H1 (cell line): Measurements from ENCODE around the gene MEFV. TPM values are rescaled to one million over a fixed set of nuclear protein-coding genes. Genes with fewer than 3 reads are reported as not detected.

Experiments used
- CBX8 ChIP-seq: fragments of 300-800, 300-1000 bp; sonication (generic); IDR thresholded peaks from 2 replicates; pipeline ENCODE4 v1.7.1; 2016; ENCODE audit warnings: low read depth, low read length, borderline replicate concordance
- CHD2 ChIP-seq: IDR thresholded peaks from 2 replicates; pipeline ENCODE4 v1.6.1; 2012; ENCODE audit warnings: low read length, improper control_type of control experiment
- CHD7 ChIP-seq: fragments of 300-600 bp; sonication (generic); IDR thresholded peaks from 2 replicates; pipeline ENCODE4 v1.7.1; 2012; ENCODE audit warnings: low read length, moderate library complexity, mild to moderate bottlenecking, inconsistent platforms; ENCODE audit not compliant: insufficient replicate concordance
- E2F6 ChIP-seq: IDR thresholded peaks from 2 replicates; pipeline ENCODE4 v1.6.1; 2012; ENCODE audit warnings: inconsistent platforms
- JUN ChIP-seq: IDR thresholded peaks from 2 replicates; pipeline ENCODE4 v1.6.1; 2011; ENCODE audit warnings: low read depth, mild to moderate bottlenecking, improper control_type of control experiment, low read length
- RXRA ChIP-seq: IDR thresholded peaks from 2 replicates; pipeline ENCODE4 v1.6.1; 2011; ENCODE audit warnings: low read depth, mild to moderate bottlenecking, low read length, moderate library complexity; ENCODE audit not compliant: insufficient read depth
- SP4 ChIP-seq: IDR thresholded peaks from 2 replicates; pipeline ENCODE4 v1.6.1; 2012; ENCODE audit warnings: low read length, inconsistent platforms
- SUZ12 ChIP-seq: fragments of 200-600 bp; sonication (generic); IDR thresholded peaks from 2 replicates; pipeline ENCODE4 v1.6.1; 2012; ENCODE audit warnings: mild to moderate bottlenecking, inconsistent platforms, low read length, moderate library complexity, mixed read lengths
- TAF1 ChIP-seq: IDR thresholded peaks from 2 replicates; pipeline ENCODE4 v1.6.1; 2011; ENCODE audit warnings: mild to moderate bottlenecking, low read depth, low read length
- TCF12 ChIP-seq: IDR thresholded peaks from 2 replicates; pipeline ENCODE4 v1.6.1; 2011; ENCODE audit warnings: low read depth, mild to moderate bottlenecking, low read length
- YY1 ChIP-seq: IDR thresholded peaks from 2 replicates; pipeline ENCODE4 v1.6.1; 2011; ENCODE audit warnings: low read depth, mild to moderate bottlenecking, low read length
- polyA plus RNA-seq, 7 experiments: library from polyadenylated mRNA; depleted of rRNA in 3 of 7; stranded (reverse) in 5 of 7; unstranded in 2 of 7; fragments of >200 nt in 5 of 7; fragments of 200-250 nt in 2 of 7; gene quantifications; 1 replicate in 5 of 7; 2 replicates in 1 of 7; 4 replicates in 1 of 7; pipeline versions ENCODE4 v1.2.1 to v1.2.3, GENCODE V29; 2011 to 2013; ENCODE audit warnings: missing spikeins in 2 of 7, mixed read lengths in 2 of 7
- total RNA-seq: library from RNA; stranded (reverse); fragmentation: NEBNext Ultra II Directional; extraction: Animal tissue kit (Norgen Biotek cat#: 25700); gene quantifications from 2 replicates; pipeline ENCODE4 v1.2.1, GENCODE V29; 2021

The MEFV gene
- total and polyA plus RNA-seq, 2 of the 8 experiments (the other 6 are each of a cell fraction or from before 2014, with no cell fraction given): 0.03 TPM; not detected in 1

DNA sequence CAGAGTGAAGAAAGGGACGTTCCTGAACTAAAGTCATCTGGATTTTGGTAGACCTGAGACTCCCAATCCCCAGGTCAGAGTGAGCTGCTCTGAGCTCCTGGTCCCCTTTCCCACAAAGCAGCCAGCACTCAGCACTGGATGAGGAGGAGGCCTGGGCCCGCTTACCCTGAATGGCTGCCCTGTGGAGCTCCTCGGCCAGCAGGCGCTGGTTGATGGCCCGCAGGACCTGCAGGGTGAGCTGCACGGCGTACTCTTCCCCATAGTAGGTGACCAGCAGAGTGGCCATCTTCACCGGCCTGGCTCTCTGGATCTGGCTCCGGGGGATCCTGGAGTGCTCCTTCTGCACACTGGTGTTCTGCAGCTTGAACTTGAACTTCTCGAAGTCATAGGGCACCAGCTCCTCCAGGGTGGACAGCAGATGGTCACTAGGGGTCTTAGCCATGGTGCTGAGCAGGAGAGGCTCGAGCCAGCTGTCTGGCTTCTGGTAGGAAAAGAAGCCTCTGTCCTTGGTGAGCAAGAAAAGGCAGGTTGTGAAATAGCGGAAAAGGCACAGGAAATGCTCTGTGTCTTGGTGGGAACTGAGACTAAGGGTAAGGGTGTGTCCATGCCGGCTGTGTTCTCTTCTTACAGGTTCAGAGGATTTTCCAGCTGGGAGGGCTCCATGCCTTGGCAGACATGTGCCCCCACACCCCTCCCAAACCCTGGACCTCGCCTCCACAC, at the start of gene MEFV (continued):
- TF ChIP-seq CHD7 (no peak), TCF12 (no peak), SP4 (no peak), E2F6 (no peak), TAF1 (no peak), JUN (no peak), SUZ12 (no peak), CHD2 (no peak), CBX8 (no peak), YY1 (no peak), RXRA (no peak)
